ENCODE measurements around the gene KRTAP12-1. TPM values are rescaled to one million over a fixed set of nuclear protein-coding genes. Genes with fewer than 3 reads are reported as not detected.

Gene KRTAP12-1
- total and polyA plus RNA-seq, 11 donors = not detected

DNA sequence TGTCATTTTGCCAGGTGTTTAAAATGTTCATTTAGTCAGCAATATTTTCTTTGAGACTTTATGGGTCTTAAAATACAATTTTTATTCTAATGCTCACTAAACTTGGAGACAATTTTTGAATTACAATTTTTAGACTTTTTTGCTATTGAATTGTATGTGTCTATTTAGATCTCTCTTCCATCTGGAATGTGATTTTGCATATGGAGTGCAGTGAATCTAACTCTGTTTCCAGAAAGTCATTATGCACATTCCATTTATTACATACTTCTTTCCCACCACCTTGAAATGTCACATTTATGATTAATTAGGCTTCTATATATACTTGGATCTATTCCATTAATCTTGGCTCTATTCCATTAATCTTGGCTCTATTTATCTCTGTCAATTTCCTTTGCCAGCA lies 35.0 kb upstream of the KRTAP12-1 start:
- Histone ChIP-seq H3K36me3 (no peaks in the 10 kb centered on the region), H3K27me3 (peaks cover under 1 to 60% (median 25%) of the 10 kb centered on the region in 9 donors), H3K4me3 (no peak overlapping the region), H3K27ac (no peak overlapping the region), H3K4me1 (peaks cover 0 to 2% (median 0%) of the 10 kb centered on the region in 12 donors), H3K9me3 (no peaks in the 10 kb centered on the region)
- DNase-seq (no peak), ATAC-seq (no peak)
- no peak for TF ChIP-seq POLR2A (IDR thresholded peaks at IDR 0.05)
- TF ChIP-seq, protein P1, sequence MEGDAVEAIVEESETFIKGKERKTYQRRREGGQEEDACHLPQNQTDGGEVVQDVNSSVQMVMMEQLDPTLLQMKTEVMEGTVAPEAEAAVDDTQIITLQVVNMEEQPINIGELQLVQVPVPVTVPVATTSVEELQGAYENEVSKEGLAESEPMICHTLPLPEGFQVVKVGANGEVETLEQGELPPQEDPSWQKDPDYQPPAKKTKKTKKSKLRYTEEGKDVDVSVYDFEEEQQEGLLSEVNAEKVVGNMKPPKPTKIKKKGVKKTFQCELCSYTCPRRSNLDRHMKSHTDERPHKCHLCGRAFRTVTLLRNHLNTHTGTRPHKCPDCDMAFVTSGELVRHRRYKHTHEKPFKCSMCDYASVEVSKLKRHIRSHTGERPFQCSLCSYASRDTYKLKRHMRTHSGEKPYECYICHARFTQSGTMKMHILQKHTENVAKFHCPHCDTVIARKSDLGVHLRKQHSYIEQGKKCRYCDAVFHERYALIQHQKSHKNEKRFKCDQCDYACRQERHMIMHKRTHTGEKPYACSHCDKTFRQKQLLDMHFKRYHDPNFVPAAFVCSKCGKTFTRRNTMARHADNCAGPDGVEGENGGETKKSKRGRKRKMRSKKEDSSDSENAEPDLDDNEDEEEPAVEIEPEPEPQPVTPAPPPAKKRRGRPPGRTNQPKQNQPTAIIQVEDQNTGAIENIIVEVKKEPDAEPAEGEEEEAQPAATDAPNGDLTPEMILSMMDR (IDR thresholded peaks at IDR 0.05) = no peak
- intact Hi-C loops (cut with DNase I) = loop anchor here in 1 of 10 donors (10.0 kb wide), 1 partner anchor 92 kb away; the partner anchor contains the start of gene KRTAP10-9

DNA sequence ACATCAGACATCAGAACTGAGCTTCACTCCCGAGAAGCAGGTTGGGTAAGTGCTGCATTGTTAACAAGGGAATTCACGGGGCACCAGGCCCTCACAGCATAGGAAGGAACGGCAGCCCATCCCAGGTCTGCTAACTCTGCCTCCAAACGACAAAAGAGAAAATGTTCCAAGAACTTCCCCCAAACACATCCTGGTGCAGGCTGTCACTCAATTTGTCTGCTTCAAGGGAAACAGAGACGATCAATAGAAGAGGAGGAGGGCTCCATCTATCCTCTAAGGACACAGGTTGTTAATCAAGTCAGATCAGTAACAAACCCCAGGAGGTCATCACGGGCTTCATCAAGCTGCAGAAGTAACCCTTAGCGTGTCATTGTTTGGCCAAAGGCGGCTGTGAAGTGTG lies 32.9 kb upstream of the KRTAP12-1 start:
- no peak for ATAC-seq
- H3K4me3 ChIP-seq = no peak overlapping the region
- WGBS, 4 donors = 24 to 48% (median 32%) methylated on average over 8 of the region's 8 CpGs
- no peaks in the 10 kb centered on the region for H3K9me3 ChIP-seq
- peaks cover 0 to 17% (median 5%) of the 10 kb centered on the region in 12 donors for H3K4me1 ChIP-seq
- intact Hi-C loops (cut with DNase I) = loop anchor here in 1 of 10 donors (10.0 kb wide), 1 partner anchor 90 kb away; the partner anchor contains the start of gene KRTAP10-9
- peaks cover 7 to 65% (median 38%) of the 10 kb centered on the region in 9 donors for H3K27me3 ChIP-seq
- no peaks in the 10 kb centered on the region for H3K36me3 ChIP-seq
- no peak for DNase-seq
- no peak for TF ChIP-seq POLR2A (IDR thresholded peaks at IDR 0.05)
- TF ChIP-seq, protein P1 (IDR thresholded peaks at IDR 0.05) = no peak
- H3K27ac ChIP-seq = no peak overlapping the region

DNA sequence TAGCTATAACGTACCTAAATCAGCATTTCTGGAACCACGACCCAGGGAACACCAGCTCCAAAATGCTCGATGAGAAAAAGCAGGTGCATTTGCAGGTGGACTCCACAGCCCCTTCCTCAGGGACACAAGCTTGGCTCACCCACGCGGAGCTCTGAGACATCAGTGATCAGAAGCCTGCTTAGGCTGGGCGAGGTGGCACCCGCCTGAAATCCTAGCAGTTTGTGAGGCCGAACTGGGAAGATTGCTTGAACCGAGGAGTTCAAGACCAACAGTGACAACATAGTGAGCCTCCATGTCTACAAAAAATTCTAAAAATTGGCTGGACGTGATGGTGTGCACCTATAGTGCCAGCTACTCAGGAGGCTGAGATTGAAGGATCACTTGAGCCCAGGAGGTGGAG lies 31.9 kb upstream of the KRTAP12-1 start:
- H3K36me3 ChIP-seq = no peaks in the 10 kb centered on the region
- intact Hi-C loops (cut with DNase I) = loop anchor here in 1 of 10 donors (10.0 kb wide), 1 partner anchor 89 kb away; the partner anchor contains the start of gene KRTAP10-9
- no peaks in the 10 kb centered on the region for H3K9me3 ChIP-seq
- ATAC-seq (no peak), DNase-seq (no peak)
- H3K4me3 ChIP-seq = no peak overlapping the region
- H3K4me1 ChIP-seq = peaks cover 0 to 28% (median 12%) of the 10 kb centered on the region in 12 donors
- WGBS, 4 donors = 87 to 91% (median 90%) methylated on average over 10 of the region's 10 CpGs
- H3K27me3 ChIP-seq = peaks cover 11 to 71% (median 47%) of the 10 kb centered on the region in 9 donors
- H3K27ac ChIP-seq = no peak overlapping the region
- TF ChIP-seq, protein P1 (IDR thresholded peaks at IDR 0.05) = no peak
- no peak for TF ChIP-seq POLR2A (IDR thresholded peaks at IDR 0.05)

DNA sequence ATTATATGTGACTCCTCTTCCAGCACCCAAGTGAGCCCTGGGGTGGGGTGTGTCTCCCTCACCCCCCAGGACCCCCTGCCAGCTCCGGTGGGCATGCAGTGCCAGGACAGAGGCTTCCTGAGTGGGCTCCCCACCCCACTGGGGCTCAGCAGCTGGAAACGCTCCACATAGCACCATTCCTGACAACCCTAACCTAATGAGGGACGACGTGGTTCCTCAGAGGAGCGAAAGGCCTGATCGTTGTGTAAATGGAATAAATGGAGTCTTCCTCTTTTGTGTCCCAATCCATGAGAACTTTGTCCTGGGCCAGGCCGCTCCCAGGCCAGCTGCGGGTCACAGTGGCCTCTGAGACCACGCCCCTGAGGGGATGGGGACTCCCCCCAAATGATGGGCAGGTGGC lies 31.2 kb upstream of the KRTAP12-1 start:
- TF ChIP-seq, protein P1 (IDR thresholded peaks at IDR 0.05) = no peak
- no peak for TF ChIP-seq POLR2A (IDR thresholded peaks at IDR 0.05)
- Histone ChIP-seq H3K27me3 (peaks cover 16 to 73% (median 54%) of the 10 kb centered on the region in 9 donors), H3K36me3 (no peaks in the 10 kb centered on the region), H3K27ac (no peak overlapping the region), H3K4me1 (peaks cover 0 to 35% (median 15%) of the 10 kb centered on the region in 12 donors), H3K9me3 (no peaks in the 10 kb centered on the region), H3K4me3 (no peak overlapping the region)
- no peak for DNase-seq
- WGBS, 4 donors = 68 to 87% (median 73%) methylated on average over 9 of the region's 9 CpGs
- no peak for ATAC-seq
- intact Hi-C loops (cut with DNase I) = loop anchor here in 1 of 10 donors (10.0 kb wide), 1 partner anchor 88 kb away; the partner anchor contains the start of gene KRTAP10-9

Data from heart left ventricle (tissue), 16 donors.